Neural progenitor cell (in vitro differentiated cells): Measurements from ENCODE around the gene SIN3B. TPM values are rescaled to one million over a fixed set of nuclear protein-coding genes. Genes with fewer than 3 reads are reported as not detected.

ENCODE experiments used
- DNase-seq: peaks from one replicate; pipeline ENCODE4 v3.0.0-alpha.2; 2016; ENCODE audit warnings: low spot score
- H2AFZ ChIP-seq: fragments of 200-600 bp; sonication (generic); replicated peaks from 2 replicates; pipeline ENCODE4 v1.6.1; 2016; ENCODE audit warnings: antibody characterized with exemption
- H3F3A ChIP-seq: fragments of 200-600 bp; sonication (generic); 2 replicates; pipeline ENCODE4 v1.6.1; 2016; ENCODE audit warnings: antibody characterized with exemption, low read depth
- H3K27ac ChIP-seq: fragments of 200-600 bp; sonication (generic); 2 replicates; pipeline ENCODE4 v1.5.1; 2016; ENCODE audit warnings: mild to moderate bottlenecking
- H3K27me3 ChIP-seq: fragments of 200-600 bp; sonication (generic); 2 replicates; pipeline ENCODE4 v1.6.1; 2016; ENCODE audit warnings: mild to moderate bottlenecking, moderate library complexity
- H3K36me3 ChIP-seq: fragments of 200-600 bp; sonication (generic); 2 replicates; pipeline ENCODE4 v1.5.1; 2016
- H3K4me1 ChIP-seq: fragments of 200-600 bp; sonication (generic); 2 replicates; pipeline ENCODE4 v1.6.1; 2016; ENCODE audit warnings: mixed run types
- H3K4me2 ChIP-seq: fragments of 200-600 bp; sonication (generic); 2 replicates; pipeline ENCODE4 v1.6.1; 2016
- H3K4me3 ChIP-seq: fragments of 200-600 bp; sonication (generic); 2 replicates; pipeline ENCODE4 v1.5.1; 2016
- H3K79me2 ChIP-seq: fragments of 200-600 bp; sonication (generic); 2 replicates; pipeline ENCODE4 v1.6.1; 2016; ENCODE audit warnings: low read depth
- H3K9ac ChIP-seq: fragments of 200-600 bp; sonication (generic); 2 replicates; pipeline ENCODE4 v1.6.1; 2016
- H3K9me3 ChIP-seq: fragments of 200-600 bp; sonication (generic); 2 replicates; pipeline ENCODE4 v1.5.1; 2016; ENCODE audit warnings: low read depth
- H4K20me1 ChIP-seq: fragments of 200-600 bp; sonication (generic); 2 replicates; pipeline ENCODE4 v1.6.1; 2016; ENCODE audit warnings: low read depth
- H3K27ac Mint-ChIP-seq: 3 replicates; pipeline ENCODE4 v1.8.0; 2021; ENCODE audit warnings: mixed read lengths
- H3K27me3 Mint-ChIP-seq: 2 replicates; pipeline ENCODE4 v1.8.0; 2022; ENCODE audit warnings: low read depth, mild to moderate bottlenecking, inconsistent platforms, moderate library complexity, mixed read lengths; ENCODE audit not compliant: insufficient read depth
- H3K36me3 Mint-ChIP-seq: 3 replicates; pipeline ENCODE4 v1.8.0; 2021; ENCODE audit warnings: mixed read lengths
- H3K4me1 Mint-ChIP-seq: 3 replicates; pipeline ENCODE4 v1.8.0; 2021; ENCODE audit warnings: mixed read lengths
- H3K4me3 Mint-ChIP-seq: 3 replicates; pipeline ENCODE4 v1.8.0; 2021; ENCODE audit warnings: mild to moderate bottlenecking, moderate library complexity, mixed read lengths
- H3K9me3 Mint-ChIP-seq: 3 replicates; pipeline ENCODE4 v1.8.0; 2020; ENCODE audit warnings: mixed read lengths
- EZH2 ChIP-seq: fragments of 200-600 bp; sonication (generic); IDR thresholded peaks from 2 replicates; pipeline ENCODE4 v1.6.1; 2017; ENCODE audit warnings: antibody characterized with exemption, mild to moderate bottlenecking, moderate library complexity
- EZH2phosphoT487 ChIP-seq: fragments of 200-600 bp; sonication (generic); IDR thresholded peaks from 2 replicates; pipeline ENCODE4 v1.6.1; 2017; ENCODE audit warnings: antibody characterized with exemption
- total RNA-seq: library from RNA; depleted of rRNA; stranded (reverse); fragments of >200 nt; gene quantifications from 2 replicates; pipeline ENCODE4 v1.2.3, GENCODE V29; 2015; ENCODE audit warnings: low replicate concordance
- TF ChIP-seq, protein P1 (sequence below): fragments of 200-600 bp; sonication (generic); IDR thresholded peaks from 2 replicates; pipeline ENCODE4 v1.5.1; 2017; ENCODE audit warnings: antibody characterized with exemption, mild to moderate bottlenecking

The SIN3B gene, protein sequence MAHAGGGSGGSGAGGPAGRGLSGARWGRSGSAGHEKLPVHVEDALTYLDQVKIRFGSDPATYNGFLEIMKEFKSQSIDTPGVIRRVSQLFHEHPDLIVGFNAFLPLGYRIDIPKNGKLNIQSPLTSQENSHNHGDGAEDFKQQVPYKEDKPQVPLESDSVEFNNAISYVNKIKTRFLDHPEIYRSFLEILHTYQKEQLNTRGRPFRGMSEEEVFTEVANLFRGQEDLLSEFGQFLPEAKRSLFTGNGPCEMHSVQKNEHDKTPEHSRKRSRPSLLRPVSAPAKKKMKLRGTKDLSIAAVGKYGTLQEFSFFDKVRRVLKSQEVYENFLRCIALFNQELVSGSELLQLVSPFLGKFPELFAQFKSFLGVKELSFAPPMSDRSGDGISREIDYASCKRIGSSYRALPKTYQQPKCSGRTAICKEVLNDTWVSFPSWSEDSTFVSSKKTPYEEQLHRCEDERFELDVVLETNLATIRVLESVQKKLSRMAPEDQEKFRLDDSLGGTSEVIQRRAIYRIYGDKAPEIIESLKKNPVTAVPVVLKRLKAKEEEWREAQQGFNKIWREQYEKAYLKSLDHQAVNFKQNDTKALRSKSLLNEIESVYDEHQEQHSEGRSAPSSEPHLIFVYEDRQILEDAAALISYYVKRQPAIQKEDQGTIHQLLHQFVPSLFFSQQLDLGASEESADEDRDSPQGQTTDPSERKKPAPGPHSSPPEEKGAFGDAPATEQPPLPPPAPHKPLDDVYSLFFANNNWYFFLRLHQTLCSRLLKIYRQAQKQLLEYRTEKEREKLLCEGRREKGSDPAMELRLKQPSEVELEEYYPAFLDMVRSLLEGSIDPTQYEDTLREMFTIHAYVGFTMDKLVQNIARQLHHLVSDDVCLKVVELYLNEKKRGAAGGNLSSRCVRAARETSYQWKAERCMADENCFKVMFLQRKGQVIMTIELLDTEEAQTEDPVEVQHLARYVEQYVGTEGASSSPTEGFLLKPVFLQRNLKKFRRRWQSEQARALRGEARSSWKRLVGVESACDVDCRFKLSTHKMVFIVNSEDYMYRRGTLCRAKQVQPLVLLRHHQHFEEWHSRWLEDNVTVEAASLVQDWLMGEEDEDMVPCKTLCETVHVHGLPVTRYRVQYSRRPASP
- 21.2 and 36.4 TPM in 2 replicates for total RNA-seq

DNA sequence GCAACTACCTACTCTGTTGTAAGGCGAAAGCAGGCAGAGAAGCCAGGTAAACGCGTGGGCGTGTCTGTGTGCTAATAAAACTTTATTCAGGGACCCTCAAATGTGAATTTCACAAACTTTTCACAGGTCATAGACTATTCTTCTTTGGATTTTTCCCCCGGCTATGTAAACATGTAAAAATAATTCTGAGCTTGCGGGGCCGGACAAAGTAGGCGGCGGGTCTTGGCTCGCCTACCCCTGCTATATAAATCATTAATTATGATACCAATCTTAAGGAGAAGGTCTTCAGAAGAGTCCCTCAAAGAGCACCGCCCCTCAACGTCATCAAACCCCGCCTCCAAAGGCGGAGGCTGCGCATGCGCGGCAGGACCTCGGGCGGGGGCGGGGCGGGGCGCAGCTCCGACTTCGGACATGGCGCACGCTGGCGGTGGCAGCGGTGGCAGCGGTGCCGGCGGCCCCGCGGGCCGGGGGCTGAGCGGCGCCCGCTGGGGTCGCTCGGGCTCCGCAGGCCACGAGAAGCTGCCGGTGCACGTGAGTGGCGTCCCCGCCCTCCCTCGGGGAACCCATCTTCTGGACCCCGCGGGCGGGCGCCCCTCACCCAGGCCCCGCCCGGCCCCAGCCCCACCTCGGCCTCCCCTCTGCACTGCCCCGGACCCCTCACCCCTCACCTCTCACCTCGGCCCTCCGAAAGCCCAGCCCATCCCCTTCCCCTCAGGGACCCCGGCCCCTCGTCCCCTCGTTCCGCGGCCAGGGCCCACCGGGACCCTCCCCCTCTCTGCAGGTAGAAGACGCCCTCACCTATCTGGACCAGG, at the start of gene SIN3B:
SIN3B (plus strand) TSS at position 389 of the 812 bp plus-strand sequence; CDS start at position 412, 23 bp downstream.
- Histone ChIP-seq H3F3A (no peaks in the 10 kb centered on the region), H3K36me3 (peaks cover 4% of the 10 kb centered on the region), H2AFZ (peak within 1 kb of the TSS; percentile 95), H3K9me3 (no peaks in the 10 kb centered on the region), H3K4me2 (peak within 1 kb of the TSS; percentile 92), H3K9ac (peak within 1 kb of the TSS; percentile 83), H3K27ac (no peak within 1 kb of the TSS), H4K20me1 (peaks cover 8% of the 10 kb centered on the region), H3K4me1 (peaks cover 12% of the 10 kb centered on the region), H3K4me3 (peak within 1 kb of the TSS; percentile 92), H3K27me3 (peaks cover 25% of the 10 kb centered on the region), H3K79me2 (peaks cover 14% of the 10 kb centered on the region)
- TF ChIP-seq EZH2 (no peak), EZH2phosphoT487 (no peak)
- TF ChIP-seq, protein P1, sequence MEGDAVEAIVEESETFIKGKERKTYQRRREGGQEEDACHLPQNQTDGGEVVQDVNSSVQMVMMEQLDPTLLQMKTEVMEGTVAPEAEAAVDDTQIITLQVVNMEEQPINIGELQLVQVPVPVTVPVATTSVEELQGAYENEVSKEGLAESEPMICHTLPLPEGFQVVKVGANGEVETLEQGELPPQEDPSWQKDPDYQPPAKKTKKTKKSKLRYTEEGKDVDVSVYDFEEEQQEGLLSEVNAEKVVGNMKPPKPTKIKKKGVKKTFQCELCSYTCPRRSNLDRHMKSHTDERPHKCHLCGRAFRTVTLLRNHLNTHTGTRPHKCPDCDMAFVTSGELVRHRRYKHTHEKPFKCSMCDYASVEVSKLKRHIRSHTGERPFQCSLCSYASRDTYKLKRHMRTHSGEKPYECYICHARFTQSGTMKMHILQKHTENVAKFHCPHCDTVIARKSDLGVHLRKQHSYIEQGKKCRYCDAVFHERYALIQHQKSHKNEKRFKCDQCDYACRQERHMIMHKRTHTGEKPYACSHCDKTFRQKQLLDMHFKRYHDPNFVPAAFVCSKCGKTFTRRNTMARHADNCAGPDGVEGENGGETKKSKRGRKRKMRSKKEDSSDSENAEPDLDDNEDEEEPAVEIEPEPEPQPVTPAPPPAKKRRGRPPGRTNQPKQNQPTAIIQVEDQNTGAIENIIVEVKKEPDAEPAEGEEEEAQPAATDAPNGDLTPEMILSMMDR = no peak
- peak; percentile 93 for DNase-seq
- Mint-ChIP-seq H3K4me3 (peak within 1 kb of the TSS; percentile 93), H3K27me3 (peaks cover 6% of the 10 kb centered on the region), H3K9me3 (no peaks in the 10 kb centered on the region), H3K4me1 (peaks cover 27% of the 10 kb centered on the region), H3K27ac (peak within 1 kb of the TSS; percentile 79), H3K36me3 (peaks cover 16% of the 10 kb centered on the region)

DNA sequence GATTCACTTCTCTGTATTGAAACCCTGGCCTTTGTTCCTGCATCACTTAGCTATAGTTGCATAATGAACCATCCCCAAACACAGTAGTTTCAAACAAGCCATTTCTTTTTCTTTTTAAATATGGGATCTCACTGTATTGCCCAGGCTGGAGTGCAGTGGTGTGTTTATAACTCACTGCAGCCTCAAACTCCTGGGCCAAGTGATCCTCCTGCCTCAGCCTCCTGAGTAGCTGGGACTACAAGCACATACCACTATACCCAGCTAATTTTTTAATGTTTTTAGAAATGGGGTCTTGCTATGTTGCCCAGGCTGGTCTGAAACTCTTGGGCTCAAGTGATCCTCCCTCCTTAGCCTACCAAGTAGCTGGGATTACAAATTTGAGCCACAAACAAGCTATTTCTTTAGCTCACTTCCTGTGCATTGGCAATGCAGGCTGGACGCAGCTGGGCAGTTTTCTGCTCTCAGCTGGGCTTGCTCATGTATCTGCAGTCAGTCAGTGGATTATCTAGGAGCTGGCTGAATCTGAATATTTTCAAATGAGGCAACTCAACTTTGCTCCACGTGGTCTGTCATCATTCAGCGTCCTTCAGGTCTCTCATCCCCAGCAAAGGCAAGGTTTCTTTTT, 49.5 kb upstream of the SIN3B start:
- Histone ChIP-seq H3K79me2 (no peaks in the 10 kb centered on the region), H3K36me3 (no peaks in the 10 kb centered on the region), H3K4me2 (no peak overlapping the region), H3F3A (no peaks in the 10 kb centered on the region), H3K27ac (no peak overlapping the region), H3K4me1 (no peaks in the 10 kb centered on the region), H4K20me1 (no peaks in the 10 kb centered on the region), H2AFZ (no peak overlapping the region), H3K9ac (no peak overlapping the region), H3K27me3 (no peaks in the 10 kb centered on the region), H3K9me3 (no peaks in the 10 kb centered on the region), H3K4me3 (no peak overlapping the region)
- Mint-ChIP-seq H3K27me3 (peaks cover 2% of the 10 kb centered on the region), H3K4me3 (no peak overlapping the region), H3K9me3 (no peaks in the 10 kb centered on the region), H3K36me3 (no peaks in the 10 kb centered on the region), H3K27ac (no peak overlapping the region), H3K4me1 (no peaks in the 10 kb centered on the region)
- TF ChIP-seq EZH2 (no peak), EZH2phosphoT487 (no peak)
- TF ChIP-seq, protein P1 = no peak
- no peak for DNase-seq

DNA sequence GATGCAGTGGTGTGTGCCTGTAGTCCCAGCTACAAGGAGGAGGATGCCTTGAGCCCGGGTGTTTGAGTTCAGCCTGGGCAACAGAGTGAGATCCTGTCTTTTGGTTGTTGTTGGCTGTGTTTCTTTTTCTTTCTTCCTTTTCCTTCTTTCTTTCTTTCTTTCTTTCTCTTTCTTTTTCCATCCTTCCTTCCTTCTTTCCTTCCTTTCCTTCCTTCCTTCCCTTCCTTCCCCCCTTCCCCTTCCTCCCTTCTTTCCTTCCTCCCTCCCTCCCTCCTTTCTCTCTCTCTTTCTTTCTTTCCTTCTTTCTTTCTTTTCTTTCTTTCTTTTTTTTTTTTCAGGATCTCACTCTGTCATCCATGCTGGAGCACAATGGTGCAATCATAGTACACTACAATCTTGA, 46.5 kb upstream of the SIN3B start:
- Histone ChIP-seq H2AFZ (no peak overlapping the region), H3K4me3 (no peak overlapping the region), H3K9me3 (no peaks in the 10 kb centered on the region), H3K9ac (no peak overlapping the region), H4K20me1 (no peaks in the 10 kb centered on the region), H3K4me1 (no peaks in the 10 kb centered on the region), H3K36me3 (no peaks in the 10 kb centered on the region), H3K4me2 (no peak overlapping the region), H3K79me2 (no peaks in the 10 kb centered on the region), H3F3A (no peaks in the 10 kb centered on the region), H3K27ac (no peak overlapping the region), H3K27me3 (no peaks in the 10 kb centered on the region)
- peaks cover 2% of the 10 kb centered on the region for H3K27me3 Mint-ChIP-seq
- H3K9me3 Mint-ChIP-seq = no peaks in the 10 kb centered on the region
- no peak for DNase-seq
- no peaks in the 10 kb centered on the region for H3K4me1 Mint-ChIP-seq
- TF ChIP-seq EZH2phosphoT487 (no peak), EZH2 (no peak)
- TF ChIP-seq, protein P1 = no peak
- no peaks in the 10 kb centered on the region for H3K36me3 Mint-ChIP-seq
- H3K27ac Mint-ChIP-seq = no peak overlapping the region
- H3K4me3 Mint-ChIP-seq = no peak overlapping the region
